GM13976 (cell line): ENCODE data around the gene FNDC7.

Experiments
- DNase-seq: peaks from one replicate; pipeline ENCODE4 v3.0.0; 2012; ENCODE audit warnings: low spot score
- in situ Hi-C: fragments of 300-500 bp; cut with MboI; formaldehyde crosslinking; loops from one replicate; pipeline ENCODE4 v1.12.0; 2022; ENCODE audit warnings: low sequenced_read_pairs, mixed read lengths, inconsistent platforms; ENCODE audit not compliant: unreplicated experiment
- TF ChIP-seq, protein P1 (sequence below): IDR thresholded peaks from 2 replicates; pipeline ENCODE4 v1.5.1; 2012; ENCODE audit warnings: borderline replicate concordance, mild to moderate bottlenecking; ENCODE audit not compliant: insufficient read depth; ENCODE audit errors: extremely low read depth, missing control alignments, control extremely low read depth

FNDC7 gene

GRCh38 chr1:108708691-108709660 lies 3.7 kb upstream of the FNDC7 start:
- TF ChIP-seq, protein P1, sequence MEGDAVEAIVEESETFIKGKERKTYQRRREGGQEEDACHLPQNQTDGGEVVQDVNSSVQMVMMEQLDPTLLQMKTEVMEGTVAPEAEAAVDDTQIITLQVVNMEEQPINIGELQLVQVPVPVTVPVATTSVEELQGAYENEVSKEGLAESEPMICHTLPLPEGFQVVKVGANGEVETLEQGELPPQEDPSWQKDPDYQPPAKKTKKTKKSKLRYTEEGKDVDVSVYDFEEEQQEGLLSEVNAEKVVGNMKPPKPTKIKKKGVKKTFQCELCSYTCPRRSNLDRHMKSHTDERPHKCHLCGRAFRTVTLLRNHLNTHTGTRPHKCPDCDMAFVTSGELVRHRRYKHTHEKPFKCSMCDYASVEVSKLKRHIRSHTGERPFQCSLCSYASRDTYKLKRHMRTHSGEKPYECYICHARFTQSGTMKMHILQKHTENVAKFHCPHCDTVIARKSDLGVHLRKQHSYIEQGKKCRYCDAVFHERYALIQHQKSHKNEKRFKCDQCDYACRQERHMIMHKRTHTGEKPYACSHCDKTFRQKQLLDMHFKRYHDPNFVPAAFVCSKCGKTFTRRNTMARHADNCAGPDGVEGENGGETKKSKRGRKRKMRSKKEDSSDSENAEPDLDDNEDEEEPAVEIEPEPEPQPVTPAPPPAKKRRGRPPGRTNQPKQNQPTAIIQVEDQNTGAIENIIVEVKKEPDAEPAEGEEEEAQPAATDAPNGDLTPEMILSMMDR: peak; percentile 15
- DNase-seq: peak; percentile 24
- in situ Hi-C loops: no loop called here

DNA sequence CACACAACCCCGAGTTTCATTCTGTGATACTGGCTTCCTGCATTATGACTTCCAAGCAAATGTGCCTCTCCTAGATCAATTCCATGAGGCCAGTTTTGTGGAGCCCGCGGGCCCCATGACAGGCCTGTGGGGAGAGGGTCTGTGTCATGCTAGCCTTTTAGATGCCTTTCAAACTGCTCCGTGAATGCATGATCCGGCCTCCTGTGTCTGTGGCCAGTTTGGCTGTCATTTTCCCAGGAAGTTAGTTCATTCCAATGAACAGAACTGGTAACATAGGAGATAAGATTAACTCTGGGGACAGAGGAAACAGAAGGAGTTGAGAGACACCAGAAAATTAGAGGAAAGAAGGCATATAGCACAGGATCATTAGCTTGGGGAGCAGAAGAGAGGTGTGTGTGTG lies 3.2 kb downstream of the FNDC7 start:
- TF ChIP-seq, protein P1: no peak
- in situ Hi-C loops: no loop called here
- no peak for DNase-seq

- TF ChIP-seq, protein P1: no peak
- in situ Hi-C loops: no loop called here
- DNase-seq: no peak
These were observed 3.9 kb downstream of the FNDC7 start for GRCh38 chr1:108716437-108717230.

DNA sequence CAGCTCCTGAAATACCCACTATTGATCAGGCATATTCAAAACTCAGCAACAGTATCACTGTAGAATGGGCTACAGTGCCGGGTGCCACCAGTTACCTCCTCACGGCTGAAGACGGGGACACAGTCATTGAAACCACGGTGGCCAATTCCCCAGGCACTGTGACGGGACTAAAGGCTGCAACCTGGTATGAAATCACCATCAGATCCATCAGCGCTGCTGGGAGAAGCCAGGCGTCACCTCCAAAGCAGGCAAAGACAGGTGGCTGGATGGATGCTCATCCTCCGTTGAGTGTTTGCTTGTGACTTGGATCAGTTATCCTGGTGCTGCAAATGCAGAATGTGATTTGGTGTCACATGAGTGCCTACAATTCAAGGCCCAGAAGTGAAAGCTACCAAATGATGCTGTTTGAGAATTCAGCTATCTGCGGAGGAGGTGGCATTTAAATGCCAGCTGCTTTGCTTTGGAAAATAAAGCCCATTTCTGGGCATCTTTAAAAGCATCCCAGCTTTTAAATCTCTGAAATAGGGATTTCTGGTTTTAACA lies 5.1 kb downstream of the FNDC7 start:
- in situ Hi-C loops: no loop called here
- TF ChIP-seq, protein P1: no peak
- no peak for DNase-seq

DNA sequence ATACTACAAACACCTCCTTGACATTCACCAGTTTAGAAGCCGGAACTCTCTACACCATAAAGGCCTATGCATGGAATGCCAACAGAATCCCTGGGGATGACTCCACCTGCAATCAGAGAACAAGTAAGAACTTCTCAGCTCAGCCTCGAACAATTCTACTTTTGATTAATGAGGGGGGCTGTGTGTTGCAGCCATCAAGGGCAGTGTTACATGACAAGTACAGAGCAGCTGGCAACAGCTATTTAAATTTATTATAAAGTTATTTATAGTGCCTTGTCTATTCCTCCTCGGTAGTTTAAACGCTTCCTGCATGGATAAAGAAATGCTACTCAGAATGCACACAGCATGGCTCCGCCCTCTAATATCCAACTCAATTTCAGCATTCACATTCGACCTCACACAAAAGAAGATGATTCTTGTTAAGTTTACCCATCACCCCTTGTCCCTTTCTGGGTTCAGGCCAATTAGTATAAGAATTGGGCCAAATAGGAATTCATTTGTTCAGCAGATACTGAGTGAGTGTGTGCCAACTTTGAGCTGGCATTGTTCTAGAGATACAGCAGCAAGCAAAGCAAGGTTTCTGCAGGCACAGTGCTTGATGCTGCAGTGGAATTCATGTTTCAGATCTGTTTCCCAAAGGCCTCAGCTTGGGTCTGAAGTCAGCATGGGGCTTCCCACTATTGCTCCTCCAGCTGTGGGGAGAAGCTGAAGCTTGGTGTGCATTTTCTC lies 6.4 kb downstream of the FNDC7 start:
- in situ Hi-C loops: no loop called here
- DNase-seq: no peak

More for the DNA sequence above, 6.4 kb downstream of the FNDC7 start:
- TF ChIP-seq, protein P1: no peak
